A549 (cell line): ENCODE data around the gene PAK4.

ENCODE experiments used
- CTCF ChIP-seq: fragments of >200 bp; sonication (Bioruptor Twin); formaldehyde crosslinking; IDR thresholded peaks from 3 replicates; pipeline ENCODE4 v1.5.1; 2016
- POLR2A ChIP-seq: IDR thresholded peaks from 2 replicates; pipeline ENCODE4 v1.6.1; 2012; ENCODE audit warnings: mild to moderate bottlenecking, low read length
- POLR2AphosphoS2 ChIP-seq: conservative IDR thresholded peaks from 2 replicates; pipeline ENCODE4 v1.6.1; 2012; ENCODE audit warnings: low read length, improper control_type of control experiment, inconsistent platforms

GRCh38 chr19:39139305-39139874 lies 13.8 kb downstream of the PAK4 start:
- TF ChIP-seq CTCF (no peak), POLR2AphosphoS2 (no peak), POLR2A (no peak)
